Measurements from ENCODE around the gene GPC1.

DNA sequence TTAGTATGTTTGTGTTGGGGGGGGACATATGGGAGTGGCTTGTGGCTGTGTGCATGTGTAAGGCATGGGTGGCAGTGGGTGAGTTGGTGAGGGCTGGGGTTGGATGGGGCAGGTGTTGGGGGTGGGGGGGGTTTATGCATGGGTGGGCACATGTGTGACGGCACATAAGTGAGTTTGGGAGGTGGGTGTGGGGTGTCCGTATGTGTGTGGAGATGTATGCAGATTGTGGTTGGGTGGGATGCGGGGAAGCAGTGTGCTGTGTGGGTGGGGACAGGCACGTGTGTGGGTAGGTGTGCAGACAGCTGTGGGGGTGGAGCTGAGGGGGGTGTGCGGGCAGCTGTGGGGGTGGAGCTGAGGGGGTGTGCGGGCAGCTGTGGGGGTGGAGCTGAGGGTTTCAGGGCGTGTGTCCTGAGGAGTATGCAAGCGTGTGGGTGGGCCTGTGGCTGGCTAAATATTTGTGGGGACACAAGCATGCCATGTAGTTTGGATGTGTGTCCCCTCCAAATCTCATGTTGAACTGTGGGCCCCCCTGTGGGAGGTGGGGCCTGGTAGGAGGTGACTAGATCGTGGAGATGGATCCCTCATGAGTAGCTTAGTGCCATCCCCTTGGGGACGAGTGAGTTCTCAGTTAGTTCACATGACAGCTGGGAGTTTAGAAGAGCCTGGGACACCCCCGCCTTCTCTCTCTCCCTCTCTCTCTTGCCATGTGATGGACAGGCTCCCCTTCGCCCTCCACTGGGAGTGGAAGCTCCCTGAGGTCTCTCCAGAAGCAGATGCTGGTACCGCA is 62.9 kb downstream of the GPC1 start:
- TF ChIP-seq YY1 (IDR thresholded peaks at IDR 0.05; ENCODE audit: insufficient read depth, insufficient read length) (no peak), SUZ12 (IDR thresholded peaks at IDR 0.05; ENCODE audit: extremely low read depth, insufficient read depth, insufficient read length) (no peak)
